IPS-18c (cell line): ENCODE data around the gene MR1.
"Not testable (repeated sequence)": the region's sequence is repeated elsewhere in the genome, so short reads cannot be mapped to it uniquely, and the experiment has no call there.

Experiments used
- H3K4me3 ChIP-seq: 2 replicates; pipeline ENCODE4 v1.7.0; 2013; ENCODE audit warnings: low read depth, mild to moderate bottlenecking, low read length, moderate library complexity; ENCODE audit not compliant: insufficient read depth
- H3K9me3 ChIP-seq: one replicate; pipeline ENCODE4 v1.6.1; 2013; ENCODE audit warnings: mild to moderate bottlenecking, low read length, moderate library complexity; ENCODE audit not compliant: control insufficient read depth, insufficient read depth

MR1 gene

GRCh38 chr1:181056560-181056959 lies 22.8 kb downstream of the MR1 start:
- Histone ChIP-seq H3K9me3 (no peaks in the 10 kb centered on the region), H3K4me3 (no peak overlapping the region)

GRCh38 chr1:181057079-181057478 lies 23.3 kb downstream of the MR1 start:
- no peak overlapping the region for H3K4me3 ChIP-seq
- H3K9me3 ChIP-seq: no peaks in the 10 kb centered on the region

DNA sequence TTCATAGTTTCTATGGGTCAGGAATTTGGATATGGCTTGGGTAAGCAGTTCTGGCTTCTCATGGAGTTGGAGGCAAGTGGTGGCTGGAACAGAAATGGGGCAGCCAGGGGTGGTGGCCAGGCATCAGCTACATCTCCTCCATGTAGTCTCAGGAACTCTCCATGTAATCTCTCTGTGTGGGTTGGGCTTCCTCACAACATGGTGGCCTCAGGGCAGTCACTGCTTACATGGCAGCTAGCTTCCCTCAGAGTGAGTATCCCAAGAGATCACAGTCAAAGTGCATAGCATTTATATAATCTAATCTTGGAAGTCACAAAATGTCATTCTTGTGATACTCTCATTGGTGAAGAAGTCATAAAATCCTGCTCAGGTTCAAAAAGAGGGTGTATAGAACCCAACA lies 25.7 kb downstream of the MR1 start:
- no peaks in the 10 kb centered on the region for H3K9me3 ChIP-seq
- H3K4me3 ChIP-seq: no peak overlapping the region

DNA sequence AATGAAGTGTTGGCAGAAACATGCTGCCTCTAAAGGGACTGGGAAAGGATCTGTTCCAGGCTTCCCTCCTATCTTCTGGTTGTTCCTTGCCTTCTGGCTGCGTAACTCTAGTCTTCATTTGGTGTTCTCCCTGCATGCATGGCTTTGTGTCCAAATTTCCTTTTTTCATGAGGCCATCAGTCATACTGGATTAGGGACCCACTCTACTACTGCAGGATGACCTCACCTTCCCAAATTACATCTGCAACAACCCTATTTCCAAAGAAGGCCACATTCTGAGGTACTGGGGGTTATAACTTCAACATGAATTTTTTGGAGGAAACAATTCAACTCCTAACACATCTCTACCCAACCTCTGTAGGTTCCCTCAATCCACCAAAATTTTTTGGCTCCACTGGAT lies 26.3 kb downstream of the MR1 start:
- Histone ChIP-seq H3K9me3 (no peaks in the 10 kb centered on the region), H3K4me3 (no peak overlapping the region)

- not testable (repeated sequence) for H3K9me3 ChIP-seq, H3K4me3 ChIP-seq
Observed at GRCh38 chr1:181060947-181061346, 27.2 kb downstream of the MR1 start.

DNA sequence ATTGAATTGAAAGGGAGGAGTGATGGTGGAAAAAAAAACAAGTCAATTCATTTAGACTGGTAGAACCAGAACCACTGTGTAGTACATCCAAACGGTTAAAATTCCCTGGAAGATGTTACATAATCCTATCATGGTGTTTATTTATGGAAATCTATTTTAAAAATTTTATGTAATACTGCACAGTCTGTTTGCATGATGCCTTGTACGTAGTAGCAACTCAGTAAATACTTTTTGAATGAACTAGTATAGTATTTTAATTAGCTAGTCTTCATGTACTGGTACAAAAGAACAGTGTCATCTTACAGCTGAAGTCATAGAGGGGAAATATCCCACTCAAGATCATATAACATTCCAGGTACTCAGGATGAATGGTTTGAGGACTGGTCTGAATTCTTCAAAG lies 27.7 kb downstream of the MR1 start:
- no peaks in the 10 kb centered on the region for H3K9me3 ChIP-seq
- no peak overlapping the region for H3K4me3 ChIP-seq

DNA sequence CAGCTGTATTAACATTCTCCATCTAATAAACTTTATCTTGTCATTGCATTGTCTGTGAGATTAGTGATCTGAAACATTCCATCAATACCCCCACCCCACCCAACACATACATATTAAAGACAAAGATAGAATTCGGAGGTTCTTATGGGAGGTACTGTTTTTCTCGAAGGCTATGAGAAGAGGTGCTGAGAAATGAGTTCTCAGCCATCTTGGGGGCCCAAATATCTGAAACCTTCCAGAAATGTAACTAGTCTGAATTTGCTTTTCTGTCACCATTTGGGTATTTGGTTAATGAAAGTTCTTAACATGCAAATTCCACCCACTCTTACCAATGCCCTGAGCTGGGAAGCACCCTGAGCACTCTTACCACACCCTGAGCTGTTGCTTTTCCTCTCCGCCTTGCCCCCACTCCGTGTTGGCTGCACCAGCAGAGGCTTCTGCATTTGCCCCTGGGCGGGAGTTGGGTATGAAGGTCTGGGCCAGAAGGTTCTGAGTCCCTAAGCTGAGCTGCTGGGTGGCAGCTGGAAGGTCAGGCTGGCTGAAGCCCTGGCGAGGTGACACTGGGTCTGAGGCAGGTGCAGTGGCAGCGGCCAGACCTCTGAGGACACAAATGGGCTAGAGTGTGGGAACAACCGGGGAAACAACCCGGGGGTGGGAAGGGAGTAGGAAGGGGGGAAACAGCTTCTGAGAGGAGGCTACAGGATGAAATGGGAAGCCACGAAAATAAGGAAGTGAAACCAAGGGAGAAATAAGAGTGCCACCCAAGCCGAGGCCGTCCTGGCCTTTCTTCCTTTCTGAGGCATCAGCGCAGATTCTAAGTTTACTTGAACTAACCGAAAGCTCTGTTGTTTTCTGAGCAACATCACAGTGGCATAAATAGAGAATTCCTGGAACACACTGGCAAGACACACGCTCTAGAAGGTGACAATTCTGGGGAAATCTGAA lies 28.4 kb downstream of the MR1 start:
- H3K4me3 ChIP-seq: no peak overlapping the region
- no peaks in the 10 kb centered on the region for H3K9me3 ChIP-seq

- H3K4me3 ChIP-seq: no peak overlapping the region
- H3K9me3 ChIP-seq: no peaks in the 10 kb centered on the region
Observed at GRCh38 chr1:181062836-181063428, 29.1 kb downstream of the MR1 start.

DNA sequence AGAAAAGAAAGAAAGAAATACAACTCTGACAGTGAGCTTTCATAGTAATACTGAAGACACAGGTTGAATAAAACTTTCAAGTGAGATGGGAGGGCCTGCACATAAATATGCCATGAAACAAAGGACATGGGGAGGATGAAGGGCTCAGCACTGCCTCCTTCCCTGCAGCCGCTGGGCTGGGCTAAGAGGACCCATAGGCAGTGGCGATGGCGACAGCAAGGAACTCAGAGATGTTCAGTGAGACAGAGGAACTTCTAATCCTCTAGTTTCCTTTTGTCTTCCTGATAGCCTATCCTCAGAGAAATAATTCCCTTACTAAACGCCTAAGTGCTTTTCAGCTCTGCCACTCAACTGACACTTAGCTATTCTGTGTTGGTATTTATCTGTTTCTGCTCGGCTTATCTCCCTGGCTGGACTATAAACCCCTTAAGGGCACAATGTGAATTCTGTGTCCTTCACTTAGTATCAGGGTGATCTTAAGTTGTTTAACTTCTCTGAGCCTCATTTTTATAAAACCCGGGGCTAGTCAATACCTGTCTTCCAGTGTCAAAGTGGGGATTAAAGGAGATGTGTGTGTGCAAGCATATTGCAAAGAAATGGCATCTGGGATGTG lies 30.3 kb downstream of the MR1 start:
- Histone ChIP-seq H3K4me3 (no peak overlapping the region), H3K9me3 (no peaks in the 10 kb centered on the region)

DNA sequence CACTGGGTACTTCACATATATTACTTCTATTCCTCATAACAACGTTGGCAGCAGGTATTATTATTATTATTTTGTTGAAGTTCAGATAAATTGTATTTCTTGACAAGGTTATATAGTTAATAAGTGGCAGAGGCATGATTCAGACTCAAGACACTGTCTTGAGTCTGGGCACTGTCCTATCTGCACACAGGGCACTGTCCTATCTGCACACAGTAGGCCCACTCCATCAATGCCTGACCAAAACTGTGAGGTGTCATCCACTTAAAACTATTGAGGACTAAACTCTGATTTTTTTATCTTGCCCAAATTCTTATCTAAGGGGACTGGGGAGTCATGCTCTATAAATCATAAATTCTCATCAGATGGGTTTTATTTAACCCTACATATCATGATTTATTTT lies 30.9 kb downstream of the MR1 start:
- H3K9me3 ChIP-seq: no peaks in the 10 kb centered on the region
- H3K4me3 ChIP-seq: no peak overlapping the region

DNA sequence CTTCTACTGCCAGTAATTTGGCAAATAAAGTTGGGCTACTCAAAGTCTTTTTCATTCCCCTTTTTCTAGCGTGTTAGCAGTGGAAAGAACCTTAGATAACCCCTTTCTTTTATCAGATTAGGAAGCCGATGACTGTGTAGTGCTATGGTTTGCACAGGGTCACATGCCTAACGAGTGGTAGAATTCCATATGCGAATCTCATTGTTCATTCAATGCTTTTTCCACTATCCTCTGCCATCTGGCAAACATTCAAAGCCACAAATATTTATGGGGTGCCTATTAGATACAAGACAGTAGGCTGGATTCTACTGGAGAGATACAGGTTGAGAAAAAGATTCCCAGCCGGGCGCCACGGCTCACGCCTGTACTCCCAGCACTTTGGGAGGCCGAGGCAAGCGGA lies 39.9 kb downstream of the MR1 start:
- Histone ChIP-seq H3K9me3 (no peaks in the 10 kb centered on the region), H3K4me3 (no peak overlapping the region)

- Histone ChIP-seq H3K9me3 (no peaks in the 10 kb centered on the region), H3K4me3 (no peak overlapping the region)
Observed at GRCh38 chr1:181075766-181076350, 42.1 kb downstream of the MR1 start.

DNA sequence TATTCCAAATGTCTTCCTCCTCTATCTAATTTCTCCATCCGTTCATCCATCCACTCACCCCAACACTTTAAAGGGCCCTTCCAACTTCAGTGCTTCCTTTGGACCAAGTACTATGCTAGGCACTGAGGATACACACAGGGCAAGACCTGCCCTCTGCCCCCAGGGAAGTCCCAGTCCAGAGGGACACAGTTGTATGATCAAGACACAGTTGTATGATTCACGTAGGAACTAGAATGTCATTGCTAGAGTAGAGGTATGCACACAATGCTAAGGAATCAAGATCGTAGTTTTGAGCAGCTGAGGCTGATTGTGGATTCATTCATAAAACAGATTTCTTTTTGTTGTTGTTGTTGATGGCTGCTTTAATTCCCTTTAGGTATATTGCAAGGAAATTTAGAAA lies 43.1 kb downstream of the MR1 start:
- Histone ChIP-seq H3K9me3 (no peaks in the 10 kb centered on the region), H3K4me3 (no peak overlapping the region)

DNA sequence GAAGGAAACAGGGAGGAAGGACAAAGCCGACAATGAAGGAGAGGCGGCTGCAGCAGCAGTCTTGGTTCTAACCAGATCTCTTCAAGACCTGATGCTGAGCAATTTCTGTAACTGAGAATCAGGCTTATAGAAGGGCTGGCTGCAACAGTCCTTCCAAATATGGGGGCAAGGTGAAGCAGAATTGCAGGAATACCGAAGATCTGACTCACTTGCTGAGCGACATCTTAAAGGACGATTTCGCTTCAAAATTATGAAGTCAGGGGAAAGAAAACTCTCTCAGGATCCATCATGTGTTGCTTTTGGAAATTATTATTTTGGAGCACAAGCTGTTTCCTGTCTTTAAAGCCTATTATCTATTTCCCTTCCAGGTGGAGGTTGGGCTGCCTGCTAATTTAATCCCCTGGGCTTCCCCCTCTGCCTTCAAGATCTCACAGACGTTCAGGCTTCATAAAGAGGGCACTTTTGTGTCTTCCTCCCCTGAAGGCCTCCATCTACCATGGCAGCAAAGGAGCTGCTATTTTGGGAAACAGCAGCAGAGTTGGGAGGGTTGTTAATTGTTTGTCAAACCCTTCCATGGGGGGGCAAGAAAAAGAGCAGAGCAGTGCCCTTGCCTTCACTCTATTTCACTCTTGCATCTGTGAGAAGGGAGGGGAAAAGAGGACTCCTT lies 43.9 kb downstream of the MR1 start:
- Histone ChIP-seq H3K4me3 (no peak overlapping the region), H3K9me3 (no peaks in the 10 kb centered on the region)

DNA sequence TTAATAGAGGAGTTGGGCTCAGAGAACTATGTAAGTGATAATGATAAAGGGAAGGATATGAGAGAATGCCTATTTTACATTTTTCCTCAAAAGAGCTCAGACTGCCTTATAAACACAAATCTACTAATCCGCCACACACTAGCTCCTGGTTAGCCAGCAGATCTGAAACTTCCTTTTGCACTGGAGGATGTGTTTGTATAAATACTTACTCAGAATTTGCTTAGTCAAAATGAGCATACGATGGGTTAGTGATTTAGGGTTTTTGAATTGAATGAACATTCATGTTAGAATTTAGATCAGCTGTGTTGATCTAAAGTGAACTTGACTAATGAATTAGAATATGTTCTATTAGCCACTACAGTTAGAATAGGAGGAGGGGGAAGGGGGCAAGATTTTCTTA lies 45.6 kb downstream of the MR1 start:
- no peaks in the 10 kb centered on the region for H3K9me3 ChIP-seq
- no peak overlapping the region for H3K4me3 ChIP-seq

DNA sequence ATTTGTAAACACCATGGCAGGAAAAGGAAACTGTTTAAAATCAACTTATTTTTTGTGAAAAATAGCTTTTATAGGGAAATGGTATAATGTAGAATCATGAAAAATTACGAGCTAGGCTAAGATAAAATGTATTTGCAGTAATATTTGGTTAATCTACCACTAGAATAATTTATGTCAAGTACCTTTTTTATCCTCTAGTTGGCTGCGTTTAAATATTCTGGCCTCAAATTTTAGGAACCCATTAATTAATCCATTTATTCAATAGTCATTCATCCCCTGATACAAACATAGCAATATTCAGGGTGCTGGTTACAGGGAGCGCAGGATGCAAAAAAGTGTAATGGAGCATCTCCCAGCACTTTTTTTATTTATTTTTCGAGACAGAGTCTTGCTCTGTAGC lies 46.1 kb downstream of the MR1 start:
- Histone ChIP-seq H3K9me3 (no peaks in the 10 kb centered on the region), H3K4me3 (no peak overlapping the region)

DNA sequence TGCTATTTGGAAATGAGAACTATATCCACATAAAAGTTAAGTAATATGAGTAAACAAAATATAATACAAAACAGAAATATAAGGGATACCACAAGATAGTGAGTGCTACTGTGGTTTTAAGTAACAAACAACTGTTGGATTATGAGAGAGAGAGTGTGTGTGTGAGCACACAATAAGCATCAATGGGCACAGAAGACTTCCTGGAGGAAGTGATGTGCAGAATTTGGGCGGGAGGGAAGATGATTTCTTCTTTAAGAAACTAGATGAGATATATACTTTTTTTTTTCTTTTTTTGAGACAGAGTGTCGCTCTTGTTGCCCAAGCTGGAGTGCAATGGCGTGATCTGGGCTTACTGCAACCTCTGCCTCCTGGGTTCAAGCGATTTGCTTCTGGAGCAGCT lies 46.8 kb downstream of the MR1 start:
- Histone ChIP-seq H3K9me3 (no peaks in the 10 kb centered on the region), H3K4me3 (no peak overlapping the region)
